Sigmoid colon (tissue), 4 donors: ENCODE data around the gene TMEM43.

Experiments used
- CTCF ChIP-seq, 4 experiments: fragments of 450-650 bp in 3 of 4; fragments of 200-600 bp in 1 of 4; IDR thresholded peaks; one replicate each; pipeline ENCODE4 v1.5.1; 2016 to 2019; ENCODE audit warnings: antibody characterized with exemption in 4 of 4, mild to moderate bottlenecking in 3 of 4, moderate library complexity in 2 of 4
- EP300 ChIP-seq, 4 donors: sonication (generic); formaldehyde crosslinking; IDR thresholded peaks; one replicate each; pipeline ENCODE4 v1.6.1; 2017; ENCODE audit warnings: antibody characterized with exemption in 4 of 4
- POLR2A ChIP-seq, 2 donors: fragments of 450-650 bp; IDR thresholded peaks; one replicate each; pipeline ENCODE4 v1.6.1; 2016; ENCODE audit warnings: antibody characterized with exemption in 2 of 2, mild to moderate bottlenecking in 2 of 2, moderate library complexity in 2 of 2
- POLR2AphosphoS5 ChIP-seq, 4 donors: sonication (generic); formaldehyde crosslinking; IDR thresholded peaks; one replicate each; pipeline ENCODE4 v1.6.1; 2017; ENCODE audit warnings: antibody characterized with exemption in 4 of 4

- no peak for TF ChIP-seq EP300 (IDR thresholded peaks at IDR 0.05)
- no peak for TF ChIP-seq CTCF (IDR thresholded peaks at IDR 0.05)
- no peak for TF ChIP-seq POLR2AphosphoS5 (IDR thresholded peaks at IDR 0.05)
- TF ChIP-seq POLR2A (IDR thresholded peaks at IDR 0.05) = no peak
Observed at GRCh38 chr3:14141144-14141543, 16.3 kb downstream of the TMEM43 start.
